ENCODE data around the gene LRRC8C.

DNA sequence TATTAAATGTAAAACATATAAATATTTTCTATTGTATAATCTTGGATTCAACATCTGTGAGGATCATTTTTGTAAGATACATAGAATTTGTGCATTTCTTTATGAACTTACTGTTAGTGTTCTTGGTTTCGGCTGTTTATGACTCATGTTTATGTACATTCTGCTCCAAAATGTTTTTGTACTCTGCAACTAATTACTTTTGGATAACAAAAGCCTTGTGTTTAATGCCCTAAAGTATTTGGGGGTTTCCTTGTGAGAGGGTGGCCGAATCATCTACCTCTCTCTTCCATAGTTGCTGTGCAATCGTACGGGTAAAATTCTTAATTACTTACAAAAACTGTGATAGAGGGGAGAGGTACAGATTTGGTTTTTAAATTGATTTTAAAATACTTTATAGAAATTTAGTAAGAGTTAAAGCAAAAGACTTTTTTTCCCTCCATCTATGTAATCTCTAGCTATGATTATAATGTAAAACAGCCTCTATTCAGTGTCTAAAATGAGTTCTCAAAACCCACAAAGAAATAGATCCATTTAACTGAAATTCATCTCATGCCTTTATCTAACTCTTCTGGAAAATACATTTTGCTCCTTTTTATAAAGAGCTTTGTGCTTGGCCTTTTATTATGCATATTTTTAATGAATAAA, 38.7 kb upstream of the LRRC8C start:
- TF ChIP-seq, protein P1, sequence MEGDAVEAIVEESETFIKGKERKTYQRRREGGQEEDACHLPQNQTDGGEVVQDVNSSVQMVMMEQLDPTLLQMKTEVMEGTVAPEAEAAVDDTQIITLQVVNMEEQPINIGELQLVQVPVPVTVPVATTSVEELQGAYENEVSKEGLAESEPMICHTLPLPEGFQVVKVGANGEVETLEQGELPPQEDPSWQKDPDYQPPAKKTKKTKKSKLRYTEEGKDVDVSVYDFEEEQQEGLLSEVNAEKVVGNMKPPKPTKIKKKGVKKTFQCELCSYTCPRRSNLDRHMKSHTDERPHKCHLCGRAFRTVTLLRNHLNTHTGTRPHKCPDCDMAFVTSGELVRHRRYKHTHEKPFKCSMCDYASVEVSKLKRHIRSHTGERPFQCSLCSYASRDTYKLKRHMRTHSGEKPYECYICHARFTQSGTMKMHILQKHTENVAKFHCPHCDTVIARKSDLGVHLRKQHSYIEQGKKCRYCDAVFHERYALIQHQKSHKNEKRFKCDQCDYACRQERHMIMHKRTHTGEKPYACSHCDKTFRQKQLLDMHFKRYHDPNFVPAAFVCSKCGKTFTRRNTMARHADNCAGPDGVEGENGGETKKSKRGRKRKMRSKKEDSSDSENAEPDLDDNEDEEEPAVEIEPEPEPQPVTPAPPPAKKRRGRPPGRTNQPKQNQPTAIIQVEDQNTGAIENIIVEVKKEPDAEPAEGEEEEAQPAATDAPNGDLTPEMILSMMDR (IDR thresholded peaks at IDR 0.05; ENCODE audit: low read depth, low read length, poor library complexity, severe bottlenecking) = no peak
- no peak for TF ChIP-seq EZH2phosphoT487 (IDR thresholded peaks at IDR 0.05; ENCODE audit: borderline replicate concordance, low read length)

All from DOHH2 (cell line).